ENCODE results near the gene ZBTB20.
"Not testable (repeated sequence)": the region's sequence is repeated elsewhere in the genome, so short reads cannot be mapped to it uniquely, and the experiment has no call there.

The ZBTB20 gene

GRCh38 chr3:115146418-115147328, at the start of gene ZBTB20:
TSS of gene ZBTB20 (minus strand) at chr3:115147288.
- no peak for TF ChIP-seq ZNF274 (IDR thresholded peaks at IDR 0.05; ENCODE audit: low read depth, low read length)
- H3K4me3 ChIP-seq (ENCODE audit: low read length), result peak within 1 kb of the TSS; percentile 97

GRCh38 chr3:115194476-115194875, 47.4 kb upstream of the ZBTB20 start:
- TF ChIP-seq ZNF274 (IDR thresholded peaks at IDR 0.05; ENCODE audit: low read depth, low read length), result no peak

GRCh38 chr3:115190747-115191146, 43.7 kb upstream of the ZBTB20 start:
- no peak for TF ChIP-seq ZNF274 (IDR thresholded peaks at IDR 0.05; ENCODE audit: low read depth, low read length)
- no peak overlapping the region for H3K4me3 ChIP-seq (ENCODE audit: low read length)

More at GRCh38 chr3:115194476-115194875, 47.4 kb upstream of the ZBTB20 start:
- H3K4me3 ChIP-seq (ENCODE audit: low read length), result no peak overlapping the region

- peak overlapping the region; percentile 50; the same call in 1 of the 2 replicates for H3K4me3 ChIP-seq (ENCODE audit: low read length)
- no peak for TF ChIP-seq ZNF274 (IDR thresholded peaks at IDR 0.05; ENCODE audit: low read depth, low read length)
Measured at GRCh38 chr3:115187149-115187757, 40.2 kb upstream of the ZBTB20 start.

GRCh38 chr3:115186351-115187148, 39.5 kb upstream of the ZBTB20 start:
- no peak for TF ChIP-seq ZNF274 (IDR thresholded peaks at IDR 0.05; ENCODE audit: low read depth, low read length)
- H3K4me3 ChIP-seq (ENCODE audit: low read length), result peak overlapping the region; percentile 50; the same call in 1 of the 2 replicates

- H3K4me3 ChIP-seq (ENCODE audit: low read length), result not testable (repeated sequence)
Measured at GRCh38 chr3:115184859-115185572, 37.9 kb upstream of the ZBTB20 start.

GRCh38 chr3:115178930-115179329, 31.8 kb upstream of the ZBTB20 start:
- H3K4me3 ChIP-seq (ENCODE audit: low read length), result not testable (repeated sequence)

GRCh38 chr3:115169808-115170207, 22.7 kb upstream of the ZBTB20 start:
- TF ChIP-seq ZNF274 (IDR thresholded peaks at IDR 0.05; ENCODE audit: low read depth, low read length), result no peak
- H3K4me3 ChIP-seq (ENCODE audit: low read length), result no peak overlapping the region

- H3K4me3 ChIP-seq (ENCODE audit: low read length), result no peak overlapping the region
- no peak for TF ChIP-seq ZNF274 (IDR thresholded peaks at IDR 0.05; ENCODE audit: low read depth, low read length)
Measured at GRCh38 chr3:115165701-115166100, 18.6 kb upstream of the ZBTB20 start.

- H3K4me3 ChIP-seq (ENCODE audit: low read length), result no peak overlapping the region
- no peak for TF ChIP-seq ZNF274 (IDR thresholded peaks at IDR 0.05; ENCODE audit: low read depth, low read length)
Measured at GRCh38 chr3:115165266-115165665, 18.2 kb upstream of the ZBTB20 start.

- no peak for TF ChIP-seq ZNF274 (IDR thresholded peaks at IDR 0.05; ENCODE audit: low read depth, low read length)
Measured at GRCh38 chr3:115164374-115165221, 17.5 kb upstream of the ZBTB20 start.

GRCh38 chr3:115162759-115163158, 15.7 kb upstream of the ZBTB20 start:
- TF ChIP-seq ZNF274 (IDR thresholded peaks at IDR 0.05; ENCODE audit: low read depth, low read length), result no peak
- no peak overlapping the region for H3K4me3 ChIP-seq (ENCODE audit: low read length)

More at GRCh38 chr3:115164374-115165221, 17.5 kb upstream of the ZBTB20 start:
- H3K4me3 ChIP-seq (ENCODE audit: low read length), result no peak overlapping the region

GRCh38 chr3:115161866-115162265, 14.8 kb upstream of the ZBTB20 start:
- no peak overlapping the region for H3K4me3 ChIP-seq (ENCODE audit: low read length)
- no peak for TF ChIP-seq ZNF274 (IDR thresholded peaks at IDR 0.05; ENCODE audit: low read depth, low read length)

All from GM08714 (cell line).